Eye (tissue), 1 donor: Measurements from ENCODE around the gene EXOC4.

Experiments used
- DNase-seq: peaks from one replicate; pipeline ENCODE4 v3.0.0-alpha.2; 2015

EXOC4 gene

DNA sequence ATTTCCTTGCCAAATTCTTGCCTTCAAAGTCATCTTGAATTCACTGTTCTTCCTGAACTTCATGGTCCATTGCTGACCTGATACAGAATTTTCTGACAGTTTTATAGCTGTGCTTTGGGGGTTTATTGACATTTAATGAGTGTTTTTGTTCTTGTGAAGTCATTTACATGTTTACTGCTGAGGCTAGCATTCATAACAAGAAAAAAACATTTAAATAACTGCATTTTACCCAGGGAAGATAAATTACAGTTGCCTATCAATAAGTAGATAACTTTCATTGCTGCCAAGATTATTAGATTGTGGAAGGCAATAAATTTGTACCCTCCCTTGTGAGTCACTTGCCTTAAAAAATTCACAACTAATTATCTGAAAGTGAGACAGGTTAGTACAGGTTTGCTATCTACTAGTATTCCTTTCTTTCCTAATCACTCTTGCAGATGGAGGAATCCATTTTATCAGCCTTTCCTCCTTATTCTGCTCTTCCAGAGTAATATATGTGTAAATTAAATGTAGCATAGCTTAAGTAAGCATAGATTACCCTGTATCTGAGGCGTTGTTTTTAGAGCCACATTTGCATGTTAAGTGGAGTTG, 178.4 kb downstream of the EXOC4 start:
- no peak for DNase-seq

GRCh38 chr7:133433165-133433812, 180.4 kb downstream of the EXOC4 start:
- no peak for DNase-seq

GRCh38 chr7:133434246-133434865, 181.5 kb downstream of the EXOC4 start:
- DNase-seq: peak; percentile 48

- peak; percentile 15 for DNase-seq
These were observed 183.1 kb downstream of the EXOC4 start for GRCh38 chr7:133436014-133436428.

DNA sequence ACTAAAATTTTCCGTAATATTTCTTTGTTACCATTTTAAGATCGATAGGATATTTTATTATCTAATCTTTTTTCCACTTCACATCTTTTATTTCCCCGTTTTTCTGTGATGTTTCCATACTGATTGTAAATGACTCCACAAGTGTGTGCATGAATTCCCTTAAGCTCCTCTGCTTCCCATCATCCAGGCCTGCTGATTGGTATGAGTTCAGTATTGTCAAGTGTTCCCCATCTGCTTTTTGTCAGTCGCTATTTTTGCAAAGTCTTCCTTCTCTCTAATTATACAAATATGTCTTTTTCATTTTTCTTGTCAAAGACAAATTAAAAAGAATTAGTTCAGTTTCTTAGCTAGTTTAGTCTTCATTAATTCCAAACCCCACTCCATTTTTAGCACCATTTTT, 184.7 kb downstream of the EXOC4 start:
- DNase-seq: no peak

- DNase-seq: no peak
These were observed 189.9 kb downstream of the EXOC4 start for GRCh38 chr7:133442818-133443217.

GRCh38 chr7:133445617-133446016, 192.7 kb downstream of the EXOC4 start:
- no peak for DNase-seq

- DNase-seq: no peak
These were observed 195.1 kb downstream of the EXOC4 start for GRCh38 chr7:133448012-133448411.

DNA sequence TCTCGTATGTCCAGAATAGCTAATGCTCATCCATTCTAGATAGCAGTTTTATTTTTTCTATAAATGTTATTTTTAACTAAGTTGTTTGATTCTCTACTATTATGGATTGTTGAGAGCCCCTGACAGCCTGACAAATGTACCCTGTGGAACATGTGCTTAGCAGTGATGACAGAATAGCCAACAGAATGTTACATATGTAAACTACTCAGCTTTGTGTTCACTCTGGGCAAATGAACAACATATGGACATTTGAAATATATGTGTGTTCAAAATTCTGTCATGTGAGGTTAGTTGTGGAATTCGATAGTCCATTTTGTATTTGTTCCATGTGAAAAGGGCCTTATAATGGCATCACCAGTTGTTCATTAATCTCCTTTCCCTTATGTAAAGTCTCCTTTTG, 199.7 kb downstream of the EXOC4 start:
- no peak for DNase-seq

GRCh38 chr7:133458688-133459087, 205.8 kb downstream of the EXOC4 start:
- no peak for DNase-seq

- no peak for DNase-seq
These were observed 208.5 kb downstream of the EXOC4 start for GRCh38 chr7:133461421-133461820.

DNA sequence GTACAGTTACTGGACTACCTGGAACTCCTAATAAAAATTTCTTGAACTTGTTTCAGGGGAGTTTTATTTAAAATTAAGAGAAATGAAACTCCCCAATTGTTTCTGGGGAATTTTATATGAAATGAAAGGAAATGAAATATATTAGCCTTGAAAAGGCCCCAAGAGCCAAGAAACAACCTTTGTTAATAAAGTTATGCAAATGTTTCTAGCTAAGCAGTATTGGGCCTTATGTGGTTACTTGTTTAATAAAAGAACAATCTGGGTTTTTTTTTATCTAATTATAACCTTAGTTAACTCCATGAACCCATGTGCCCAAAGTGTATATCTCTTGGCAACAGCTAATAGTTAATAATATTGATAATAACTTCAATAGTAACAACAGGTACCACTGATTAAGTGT, 222.8 kb downstream of the EXOC4 start:
- DNase-seq: no peak

DNA sequence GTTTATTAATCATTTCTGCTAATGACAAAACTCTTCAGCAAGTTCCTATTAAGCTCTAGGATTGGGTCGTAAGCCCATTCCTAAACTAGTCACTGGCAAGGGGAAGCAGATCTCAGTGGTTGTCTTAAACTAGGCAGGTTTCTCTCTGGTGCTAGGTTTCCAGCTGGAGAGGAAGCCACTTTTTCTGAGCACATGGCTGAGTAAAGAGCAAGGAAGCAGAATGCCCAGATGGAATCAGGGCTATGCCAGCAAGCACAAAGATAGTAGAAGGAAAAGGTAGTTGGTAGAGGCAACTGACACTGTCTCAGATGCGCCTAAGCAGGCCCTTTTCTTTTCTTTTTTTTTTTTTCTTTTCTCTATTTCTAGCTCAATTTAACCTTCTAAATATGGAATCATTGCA, 224.9 kb downstream of the EXOC4 start:
- no peak for DNase-seq

GRCh38 chr7:133478591-133479135, 225.8 kb downstream of the EXOC4 start:
- no peak for DNase-seq

GRCh38 chr7:133479456-133480065, 226.7 kb downstream of the EXOC4 start:
- no peak for DNase-seq

GRCh38 chr7:133480868-133481267, 228.0 kb downstream of the EXOC4 start:
- DNase-seq: no peak

GRCh38 chr7:133481676-133482075, 228.8 kb downstream of the EXOC4 start:
- no peak for DNase-seq

- no peak for DNase-seq
These were observed 229.7 kb downstream of the EXOC4 start for GRCh38 chr7:133482599-133482998.

DNA sequence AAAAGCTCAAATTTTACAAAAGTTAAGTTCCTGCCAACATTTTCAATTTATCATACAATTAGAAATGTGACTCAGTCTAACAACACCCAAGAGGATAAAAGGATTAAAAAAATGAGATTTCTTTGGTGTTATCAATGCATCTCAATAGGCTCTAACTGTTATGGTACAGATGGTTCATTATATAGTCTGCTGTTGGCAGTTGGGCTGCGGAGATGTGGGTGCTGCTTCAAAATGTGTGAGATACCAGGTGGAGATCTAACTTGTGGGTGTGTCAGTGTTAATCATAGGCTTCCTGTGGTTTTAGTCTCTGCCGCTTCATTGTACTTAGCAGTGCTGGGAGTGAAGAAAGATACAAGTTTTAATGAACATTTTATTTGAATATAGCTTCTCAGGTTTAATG, 231.2 kb downstream of the EXOC4 start:
- no peak for DNase-seq

GRCh38 chr7:133489906-133490305, 237.0 kb downstream of the EXOC4 start:
- no peak for DNase-seq

GRCh38 chr7:133491201-133491691, 238.4 kb downstream of the EXOC4 start:
- no peak for DNase-seq

- DNase-seq: no peak
These were observed 239.2 kb downstream of the EXOC4 start for GRCh38 chr7:133491846-133492652.

- no peak for DNase-seq
These were observed 244.2 kb downstream of the EXOC4 start for GRCh38 chr7:133497061-133497460.
